Lower leg skin (tissue), 4 donors: ENCODE results near the gene ME1. TPM values are rescaled to one million over a fixed set of nuclear protein-coding genes. Genes with fewer than 3 reads are reported as not detected.

Source experiments
- DNase-seq, 2 donors: peaks; one replicate each; pipeline ENCODE4 v3.0.0-alpha.2; 2019; ENCODE audit warnings: low spot score in 2 of 2
- H3K4me3 ChIP-seq: fragments of 200-600 bp; sonication (generic); 2 replicates; pipeline ENCODE4 v1.5.1; 2017; ENCODE audit warnings: mild to moderate bottlenecking, low read depth; ENCODE audit not compliant: poor library complexity, severe bottlenecking
- POLR2A ChIP-seq, 2 donors: fragments of 450-650 bp; IDR thresholded peaks; one replicate each; pipeline ENCODE4 v1.6.1; 2016 to 2017; ENCODE audit warnings: antibody characterized with exemption in 2 of 2, mild to moderate bottlenecking in 1 of 2, moderate library complexity in 1 of 2
- WGBS, 2 donors: methylation state at CpG; one replicate each; pipeline ENCODE4 v1.1.5; 2018; 5-methylcytosine and 5-hydroxymethylcytosine counted together
- intact Hi-C: fragments of 100-400 bp; cut with DNase I; formaldehyde crosslinking; loops from one replicate; pipeline ENCODE4 v1.15.0; 2023; ENCODE audit warnings: low total_unique reads
- total RNA-seq, 4 donors: library from RNA; depleted of rRNA; stranded (reverse); fragments of >200 nt; gene quantifications; one replicate each; pipeline ENCODE4 v1.1.0, GENCODE V29; 2016
- TF ChIP-seq, protein P1 (sequence below), 3 donors: fragments of 450-650 bp; IDR thresholded peaks; one replicate each; pipeline ENCODE4 v1.5.1; 2016; ENCODE audit warnings: antibody characterized with exemption in 3 of 3, mild to moderate bottlenecking in 3 of 3, moderate library complexity in 2 of 3

Gene ME1
- total RNA-seq, 4 donors from 2014 or later = 17.3 to 55.0 (median 20.8) TPM

DNA sequence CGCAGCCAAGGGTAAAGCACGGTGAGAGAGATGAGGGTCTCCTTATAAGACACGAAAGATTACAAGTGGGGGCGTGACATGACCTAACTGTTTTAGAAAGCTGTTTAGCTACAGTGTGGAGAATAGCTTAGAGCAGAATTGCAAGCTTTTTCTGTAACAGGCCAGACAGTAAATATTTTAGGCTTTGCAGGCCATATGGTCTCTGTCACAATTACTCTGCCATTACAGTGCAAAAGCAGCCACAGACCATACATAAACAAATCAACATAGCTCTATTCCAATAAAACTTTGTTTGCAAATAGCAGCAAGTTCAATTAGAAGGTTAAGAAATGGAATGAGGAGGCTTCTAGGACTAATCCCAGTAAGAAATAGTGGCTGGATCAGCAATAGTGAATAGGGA is 254.6 kb downstream of the ME1 start:
- intact Hi-C loops = no loop called here
- 93 to 94% methylated on average over 4 of the region's 4 CpGs for WGBS, 2 donors
- TF ChIP-seq POLR2A (IDR thresholded peaks at IDR 0.05) = no peak
- TF ChIP-seq, protein P1, sequence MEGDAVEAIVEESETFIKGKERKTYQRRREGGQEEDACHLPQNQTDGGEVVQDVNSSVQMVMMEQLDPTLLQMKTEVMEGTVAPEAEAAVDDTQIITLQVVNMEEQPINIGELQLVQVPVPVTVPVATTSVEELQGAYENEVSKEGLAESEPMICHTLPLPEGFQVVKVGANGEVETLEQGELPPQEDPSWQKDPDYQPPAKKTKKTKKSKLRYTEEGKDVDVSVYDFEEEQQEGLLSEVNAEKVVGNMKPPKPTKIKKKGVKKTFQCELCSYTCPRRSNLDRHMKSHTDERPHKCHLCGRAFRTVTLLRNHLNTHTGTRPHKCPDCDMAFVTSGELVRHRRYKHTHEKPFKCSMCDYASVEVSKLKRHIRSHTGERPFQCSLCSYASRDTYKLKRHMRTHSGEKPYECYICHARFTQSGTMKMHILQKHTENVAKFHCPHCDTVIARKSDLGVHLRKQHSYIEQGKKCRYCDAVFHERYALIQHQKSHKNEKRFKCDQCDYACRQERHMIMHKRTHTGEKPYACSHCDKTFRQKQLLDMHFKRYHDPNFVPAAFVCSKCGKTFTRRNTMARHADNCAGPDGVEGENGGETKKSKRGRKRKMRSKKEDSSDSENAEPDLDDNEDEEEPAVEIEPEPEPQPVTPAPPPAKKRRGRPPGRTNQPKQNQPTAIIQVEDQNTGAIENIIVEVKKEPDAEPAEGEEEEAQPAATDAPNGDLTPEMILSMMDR (IDR thresholded peaks at IDR 0.05) = no peak
- no peak overlapping the region for H3K4me3 ChIP-seq
- DNase-seq = no peak

DNA sequence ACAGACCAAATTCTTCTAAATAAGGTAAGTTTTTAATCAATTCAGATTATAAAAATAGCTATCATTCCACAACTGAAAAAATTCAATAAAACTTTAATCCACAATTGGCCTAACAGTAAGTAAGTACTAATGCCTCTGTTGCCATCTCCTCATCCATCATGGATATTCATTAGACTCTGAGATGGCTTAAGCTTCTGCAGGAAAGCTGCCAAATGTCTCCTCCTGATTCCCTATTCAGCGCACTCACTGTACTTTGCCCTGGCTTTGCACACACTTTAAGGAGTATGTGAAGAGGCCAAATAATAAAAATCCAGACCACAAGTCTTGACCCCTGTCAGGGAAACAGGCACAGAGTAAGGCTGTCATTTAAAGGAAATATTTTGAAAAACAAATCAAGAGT is 261.3 kb downstream of the ME1 start:
- no peak for DNase-seq
- intact Hi-C loops = no loop called here
- TF ChIP-seq, protein P1 (IDR thresholded peaks at IDR 0.05) = no peak
- TF ChIP-seq POLR2A (IDR thresholded peaks at IDR 0.05) = no peak
- 91 to 100% methylated on average over 1 of the region's 1 CpG for WGBS, 2 donors
- no peak overlapping the region for H3K4me3 ChIP-seq

DNA sequence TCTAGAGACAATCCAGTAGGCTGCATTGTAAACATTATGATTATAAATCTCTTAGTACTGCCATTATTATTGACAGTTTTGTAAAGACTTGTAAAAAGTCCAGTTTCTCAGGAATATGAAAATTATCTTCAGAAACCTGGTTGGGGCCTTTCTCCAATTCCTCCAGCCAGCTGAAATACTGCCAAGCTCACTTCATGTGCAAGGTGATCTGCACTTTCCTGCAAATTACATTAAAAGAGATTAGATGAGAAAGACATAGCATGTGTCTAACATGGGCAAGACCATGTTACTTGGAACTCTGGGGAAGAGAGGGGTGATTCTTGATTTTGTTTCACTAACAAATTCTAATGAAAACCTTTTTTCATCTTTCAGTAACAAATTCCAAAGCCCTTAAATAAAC is 261.7 kb downstream of the ME1 start:
- intact Hi-C loops = no loop called here
- no peak for DNase-seq
- no peak overlapping the region for H3K4me3 ChIP-seq
- TF ChIP-seq, protein P1 (IDR thresholded peaks at IDR 0.05) = no peak
- no peak for TF ChIP-seq POLR2A (IDR thresholded peaks at IDR 0.05)

DNA sequence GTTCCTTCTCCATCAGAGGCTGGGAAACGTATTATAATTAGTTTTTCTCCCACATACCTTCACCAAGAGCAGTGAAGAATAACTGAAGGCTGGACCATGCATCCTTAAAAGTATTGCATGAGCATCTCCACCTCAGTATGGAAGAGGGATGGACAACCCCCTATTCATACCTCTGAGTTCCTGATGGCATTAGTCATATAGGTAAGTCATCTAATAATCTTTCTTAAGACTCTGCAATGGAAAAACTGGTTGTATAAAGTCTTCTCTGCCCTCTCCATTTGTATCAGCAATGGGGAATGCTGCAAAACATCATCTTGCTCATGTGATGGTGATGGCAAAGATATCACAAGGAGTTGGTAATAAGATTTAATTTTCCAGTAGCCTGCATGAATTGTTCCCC is 262.3 kb downstream of the ME1 start:
- WGBS, 2 donors = 89% methylated on average over 1 of the region's 1 CpG
- TF ChIP-seq POLR2A (IDR thresholded peaks at IDR 0.05) = no peak
- TF ChIP-seq, protein P1 (IDR thresholded peaks at IDR 0.05) = no peak
- H3K4me3 ChIP-seq = no peak overlapping the region
- no peak for DNase-seq
- intact Hi-C loops = no loop called here

DNA sequence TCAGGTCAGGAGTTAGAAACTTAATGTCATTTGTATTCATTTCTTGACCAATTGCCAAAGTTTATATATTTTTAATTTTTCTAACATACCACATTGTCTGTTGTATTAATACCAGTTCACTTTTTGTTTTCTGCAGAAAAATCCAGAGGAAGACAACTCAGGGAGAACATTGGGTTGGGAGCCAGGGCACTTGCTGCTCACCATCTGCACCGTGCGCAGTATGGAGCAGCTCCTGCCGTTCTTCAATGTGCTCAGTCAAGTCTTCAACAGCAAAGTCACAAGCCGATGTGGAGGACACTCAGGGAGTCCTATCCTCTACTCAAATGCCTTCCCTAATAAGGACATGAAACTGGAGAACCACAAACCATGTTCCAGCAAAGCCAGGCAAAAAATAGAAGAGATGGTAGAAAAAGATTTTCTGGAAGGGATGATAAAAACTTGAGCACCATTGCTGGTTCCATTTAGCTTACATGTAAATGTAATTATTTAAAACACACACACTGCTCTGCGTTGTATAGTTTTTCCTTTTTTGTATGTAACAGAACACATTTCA is 263.0 kb downstream of the ME1 start:
- H3K4me3 ChIP-seq = no peak overlapping the region
- 95 to 97% methylated on average over 5 of the region's 5 CpGs for WGBS, 2 donors
- intact Hi-C loops = no loop called here
- no peak for DNase-seq
- TF ChIP-seq POLR2A (IDR thresholded peaks at IDR 0.05) = no peak
- TF ChIP-seq, protein P1 (IDR thresholded peaks at IDR 0.05) = no peak

Other genes starting within 250 kb of the ME1 start
- gene PGM3, start 237.8 kb downstream of the ME1 start, total RNA-seq = 10 to 100 TPM in 3 of 4 donors, 1 to 10 TPM in 1; 8.9 to 13.5 (median 11.4) TPM
- 1 to 10 TPM; 1.1 to 2.2 (median 1.7) TPM for gene RWDD2A, start 237.7 kb downstream of the ME1 start, total RNA-seq
- gene PRSS35, start 81.5 kb upstream of the ME1 start, total RNA-seq = under 1 TPM in 2 of 4 donors, not detected in 2; 0.13 to 0.17 TPM